ENCODE results near the gene EEF1AKMT1. TPM values are rescaled to one million over a fixed set of nuclear protein-coding genes. Genes with fewer than 3 reads are reported as not detected.

EEF1AKMT1 gene
- total and polyA plus RNA-seq, 10 of the 15 experiments (the other 5 are each of a cell fraction or from before 2014, with no cell fraction given) = 7.9 to 44.5 (median 11.0) TPM

- BruUV-seq (replicated peaks) = no TSS peak
- ATAC-seq (no peak), DNase-seq (ENCODE audit: low read depth, low spot score) (no peak), FAIRE-seq (no peak)
- H3K9me3 ChIP-seq (replicated peaks; ENCODE audit: control insufficient read depth, insufficient read depth, low read length) = no peaks in the 10 kb centered on the region
- H3K27me3 ChIP-seq (replicated peaks in 1 of 2; ENCODE audit: control insufficient read depth in 2 of 2, insufficient read depth in 2 of 2, low read length in 1 of 2) = no peaks in the 10 kb centered on the region
- no peak overlapping the region for H3K4me2 ChIP-seq (ENCODE audit: control insufficient read depth, insufficient read depth)
- ChIA-PET RAD21 (ENCODE audit: unreplicated experiment) (no interaction called here), CTCF (no interaction called here), POLR2A (no interaction called here), SMC1A (ENCODE audit: uncharacterized antibody, unreplicated experiment) (no interaction called here)
- no peaks in the 10 kb centered on the region for H3K4me1 ChIP-seq (ENCODE audit: control insufficient read depth, insufficient read depth, low read length)
- H3K9ac ChIP-seq (ENCODE audit: control insufficient read depth, insufficient read depth, low read length) = no peak overlapping the region
- no peak for TF ChIP-seq STAT3 (IDR thresholded peaks at IDR 0.05; ENCODE audit: low read depth, low read length)
- TF ChIP-seq, protein P1, sequence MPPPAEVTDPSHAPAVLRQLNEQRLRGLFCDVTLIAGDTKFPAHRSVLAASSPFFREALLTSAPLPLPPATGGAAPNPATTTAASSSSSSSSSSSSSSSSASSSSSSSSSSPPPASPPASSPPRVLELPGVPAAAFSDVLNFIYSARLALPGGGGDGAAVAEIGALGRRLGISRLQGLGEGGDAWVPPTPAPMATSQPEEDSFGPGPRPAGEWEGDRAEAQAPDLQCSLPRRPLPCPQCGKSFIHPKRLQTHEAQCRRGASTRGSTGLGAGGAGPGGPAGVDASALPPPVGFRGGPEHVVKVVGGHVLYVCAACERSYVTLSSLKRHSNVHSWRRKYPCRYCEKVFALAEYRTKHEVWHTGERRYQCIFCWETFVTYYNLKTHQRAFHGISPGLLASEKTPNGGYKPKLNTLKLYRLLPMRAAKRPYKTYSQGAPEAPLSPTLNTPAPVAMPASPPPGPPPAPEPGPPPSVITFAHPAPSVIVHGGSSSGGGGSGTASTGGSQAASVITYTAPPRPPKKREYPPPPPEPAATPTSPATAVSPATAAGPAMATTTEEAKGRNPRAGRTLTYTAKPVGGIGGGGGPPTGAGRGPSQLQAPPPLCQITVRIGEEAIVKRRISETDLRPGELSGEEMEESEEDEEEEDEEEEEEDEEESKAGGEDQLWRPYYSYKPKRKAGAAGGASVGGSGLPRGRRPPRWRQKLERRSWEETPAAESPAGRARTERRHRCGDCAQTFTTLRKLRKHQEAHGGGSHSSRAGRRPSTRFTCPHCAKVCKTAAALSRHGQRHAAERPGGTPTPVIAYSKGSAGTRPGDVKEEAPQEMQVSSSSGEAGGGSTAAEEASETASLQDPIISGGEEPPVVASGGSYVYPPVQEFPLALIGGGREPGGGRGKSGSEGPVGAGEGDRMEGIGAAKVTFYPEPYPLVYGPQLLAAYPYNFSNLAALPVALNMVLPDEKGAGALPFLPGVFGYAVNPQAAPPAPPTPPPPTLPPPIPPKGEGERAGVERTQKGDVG (CRISPR knock-in tag; IDR thresholded peaks at IDR 0.05) = no peak
- no peak for TF ChIP-seq EGR1 (IDR thresholded peaks at IDR 0.05; ENCODE audit: borderline replicate concordance in 1 of 2, low read depth in 2 of 2, low read length in 2 of 2)
- no peak for TF ChIP-seq CBX3 (IDR thresholded peaks at IDR 0.05; ENCODE audit: borderline replicate concordance, low read depth)
- TF ChIP-seq GABPA (IDR thresholded peaks at IDR 0.05; ENCODE audit: low read depth) = no peak
- no peak for TF ChIP-seq IRF5 (IDR thresholded peaks at IDR 0.05; ENCODE audit: borderline replicate concordance)
- TF ChIP-seq CHD1 (IDR thresholded peaks at IDR 0.05; ENCODE audit: low read depth, low read length) = no peak
- no peak for TF ChIP-seq YBX1 (IDR thresholded peaks at IDR 0.05)
- TF ChIP-seq PAX5 (IDR thresholded peaks at IDR 0.05; ENCODE audit: borderline replicate concordance, low read depth, low read length) = no peak
- no peak for TF ChIP-seq NRF1 (conservative IDR thresholded peaks at IDR 0.05; ENCODE audit: low read depth, low read length)
- TF ChIP-seq SMAD5 (IDR thresholded peaks at IDR 0.05; ENCODE audit: low read depth) = no peak
- no peak for TF ChIP-seq EZH2 (IDR thresholded peaks at IDR 0.05; ENCODE audit: borderline replicate concordance, control insufficient read depth, low read depth, low read length)
- no peak for TF ChIP-seq NFYB (IDR thresholded peaks at IDR 0.05; ENCODE audit: insufficient read depth, low read depth, low read length)
- H3K36me3 ChIP-seq (ENCODE audit: control insufficient read depth in 2 of 2, insufficient read depth in 2 of 2, low read length in 1 of 2) = no peaks in the 10 kb centered on the region
- H3K79me2 ChIP-seq (ENCODE audit: control insufficient read depth, insufficient read depth, low read length) = no peaks in the 10 kb centered on the region
- no peak overlapping the region for H3K4me3 ChIP-seq
- intact Hi-C loops (cut with micrococcal nuclease; ENCODE audit: unreplicated experiment) (no loop called here), in situ Hi-C loops (cut with MboI) (no loop called here)
- H2AFZ ChIP-seq (ENCODE audit: control insufficient read depth, low read depth, low read length) = no peak overlapping the region
- no peak overlapping the region for H3K27ac ChIP-seq (ENCODE audit: control insufficient read depth, insufficient read depth)
- 80% methylated on average over 6 of the region's 6 CpGs for WGBS (ENCODE audit: insufficient coverage, insufficient replicate concordance, low lambda C conversion rate, missing lambda C conversion rate)
- no peaks in the 10 kb centered on the region for H4K20me1 ChIP-seq (ENCODE audit: control insufficient read depth, insufficient read depth)
These were observed 45.9 kb downstream of the EEF1AKMT1 start for GRCh38 chr13:20727856-20728255.

Measured in GM12878 (cell line).